SIG-M5 treated with dmso at 0.1 percent for 504 hours (cell line): ENCODE data around the gene TIMP3.
"Not testable (repeated sequence)": the region's sequence is repeated elsewhere in the genome, so short reads cannot be mapped to it uniquely, and the experiment has no call there.

ENCODE experiments used
- DNase-seq: peaks from one replicate; lab custom pipeline; 2025; ENCODE audit not compliant: unreplicated experiment; lab: John Stamatoyannopoulos, UW

Gene TIMP3

GRCh38 chr22:32850591-32851517 is 49.3 kb downstream of the TIMP3 start:
- DNase-seq = no peak

GRCh38 chr22:32852395-32853251 is 51.1 kb downstream of the TIMP3 start:
- DNase-seq = no peak

GRCh38 chr22:32853662-32854061 is 52.2 kb downstream of the TIMP3 start:
- no peak for DNase-seq

GRCh38 chr22:32854351-32854804 is 52.9 kb downstream of the TIMP3 start:
- no peak for DNase-seq

GRCh38 chr22:32855045-32855756 is 53.7 kb downstream of the TIMP3 start:
- DNase-seq = no peak

GRCh38 chr22:32858121-32858703 is 56.7 kb downstream of the TIMP3 start:
- DNase-seq = no peak

- no peak for DNase-seq
These were observed 57.5 kb downstream of the TIMP3 start for GRCh38 chr22:32858957-32859356.

GRCh38 chr22:32859743-32860142 is 58.2 kb downstream of the TIMP3 start:
- no peak for DNase-seq

GRCh38 chr22:32861330-32861729 is 59.8 kb downstream of the TIMP3 start:
- DNase-seq = no peak

- DNase-seq = no peak
These were observed 60.6 kb downstream of the TIMP3 start for GRCh38 chr22:32862083-32862482.

GRCh38 chr22:32862936-32863661 is 61.6 kb downstream of the TIMP3 start:
- no peak for DNase-seq

- DNase-seq = no peak
These were observed 62.5 kb downstream of the TIMP3 start for GRCh38 chr22:32864041-32864440.

- DNase-seq = no peak
These were observed 63.1 kb downstream of the TIMP3 start for GRCh38 chr22:32864596-32864995.

- DNase-seq = no peak
These were observed 65.4 kb downstream of the TIMP3 start for GRCh38 chr22:32866953-32867352.

GRCh38 chr22:32868946-32869345 is 67.4 kb downstream of the TIMP3 start:
- DNase-seq = no peak

- no peak for DNase-seq
These were observed 69.0 kb downstream of the TIMP3 start for GRCh38 chr22:32870474-32870873.

GRCh38 chr22:32873604-32874003 is 72.1 kb downstream of the TIMP3 start:
- not testable (repeated sequence) for DNase-seq

GRCh38 chr22:32874385-32874784 is 72.9 kb downstream of the TIMP3 start:
- DNase-seq = no peak

- no peak for DNase-seq
These were observed 73.5 kb downstream of the TIMP3 start for GRCh38 chr22:32874976-32875375.

- no peak for DNase-seq
These were observed 75.0 kb downstream of the TIMP3 start for GRCh38 chr22:32876516-32876915.
